ENCODE measurements around the gene RFX7.

DNA sequence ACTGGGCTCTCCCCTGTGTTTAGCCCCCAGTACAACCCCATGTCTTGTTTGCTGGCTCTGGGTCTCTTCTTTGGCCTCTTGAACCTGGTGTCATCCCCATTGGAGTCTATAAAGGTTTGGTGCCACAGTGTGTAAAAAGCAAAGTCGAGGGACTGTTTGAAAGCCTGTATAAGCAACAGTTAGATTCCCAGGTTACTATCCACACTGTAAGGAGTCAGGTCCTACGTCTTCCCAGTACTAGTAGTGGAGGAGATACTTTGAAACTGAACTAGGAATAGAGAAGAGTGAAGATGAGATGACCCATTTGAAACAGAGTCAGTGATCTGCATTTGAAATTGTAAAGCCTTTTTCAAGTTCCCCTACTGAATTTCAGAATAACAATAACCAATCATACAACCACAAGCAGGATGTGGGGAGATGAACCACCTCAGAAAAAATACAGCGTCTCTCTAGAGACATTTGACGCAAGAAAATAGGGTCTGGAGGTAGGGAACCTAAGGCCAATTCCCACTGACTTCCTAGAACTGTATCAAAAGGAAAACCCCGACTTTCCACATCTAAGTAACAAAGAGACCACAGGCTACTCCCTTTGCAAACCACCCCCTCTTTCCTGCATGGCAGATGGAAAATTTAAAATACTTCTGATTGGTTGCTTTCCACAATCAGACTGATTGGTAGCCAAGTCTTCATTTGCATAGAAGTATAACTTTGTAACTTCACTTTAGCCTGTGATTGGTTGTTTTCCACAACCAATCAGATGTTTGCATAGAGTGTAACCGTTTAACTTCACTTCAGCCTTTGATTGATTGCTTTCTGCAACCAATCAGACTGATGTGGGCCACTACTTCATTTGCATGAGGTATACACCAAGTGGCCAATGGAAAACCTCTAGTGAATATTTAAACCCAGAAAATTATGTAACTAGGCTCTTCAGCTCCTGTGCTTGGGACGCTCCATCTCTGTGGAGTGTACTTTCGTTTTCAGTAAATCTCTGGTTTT, 200.4 kb downstream of the RFX7 start:
- TF ChIP-seq POLR2A (IDR thresholded peaks at IDR 0.05; ENCODE audit: low read depth, low read length): no peak
- TF ChIP-seq POLR2AphosphoS5 (IDR thresholded peaks at IDR 0.05; ENCODE audit: low read depth, low read length): no peak
- no peak for TF ChIP-seq TAF1 (IDR thresholded peaks at IDR 0.05; ENCODE audit: borderline replicate concordance, low read depth, low read length)

Data from GM12892 (cell line).